ENCODE measurements around the gene DYNLT5. TPM values are rescaled to one million over a fixed set of nuclear protein-coding genes. Genes with fewer than 3 reads are reported as not detected.

Gene DYNLT5, protein sequence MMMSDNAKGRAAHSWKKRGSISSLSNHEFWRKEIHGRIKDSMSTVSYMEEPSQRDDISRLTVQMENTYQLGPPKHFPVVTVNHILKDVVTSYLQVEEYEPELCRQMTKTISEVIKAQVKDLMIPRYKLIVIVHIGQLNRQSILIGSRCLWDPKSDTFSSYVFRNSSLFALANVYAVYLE
- total RNA-seq = 0.84 and 1.4 TPM in 2 replicates

DNA sequence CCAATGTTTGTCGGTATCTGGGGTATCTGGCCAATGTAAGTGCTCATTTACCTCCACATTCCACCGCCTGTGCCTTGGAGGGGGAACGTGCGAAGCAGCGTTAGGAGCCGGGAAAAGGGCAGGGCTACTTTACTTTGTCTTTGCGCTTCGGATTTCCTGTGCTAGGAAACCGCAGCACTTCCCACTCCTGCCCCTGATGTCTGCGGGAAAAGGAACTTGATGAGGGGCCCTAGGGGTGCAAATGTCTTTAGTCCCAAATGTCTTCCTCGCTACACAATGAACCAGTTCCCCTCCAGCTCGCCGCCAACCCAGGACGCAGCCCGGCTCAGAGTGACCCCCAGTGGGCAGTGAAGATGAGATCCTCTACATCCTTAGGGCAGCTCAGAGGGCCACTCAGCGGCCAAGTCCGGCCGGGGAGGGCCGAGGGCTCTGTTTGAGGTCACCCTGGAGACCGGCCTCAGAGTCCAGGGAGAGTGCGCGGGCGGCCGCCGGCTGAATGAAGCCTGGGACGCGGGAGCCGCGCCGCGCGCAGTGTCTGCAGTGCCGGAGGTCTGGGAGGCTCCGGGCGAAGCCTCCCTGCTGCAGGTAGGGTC, at the start of gene DYNLT5:
TSS of gene DYNLT5 (plus strand) at position 460 of the 593 bp plus-strand sequence. CDS start 2,200 bp downstream, outside the sequence.

Other genes with a start within 250 kb of the DYNLT5 start
- gene SGIP1, start 218.3 kb upstream of the DYNLT5 start, total RNA-seq = 3.1 and 9.4 TPM in 2 replicates
- gene INSL5, start 48.8 kb downstream of the DYNLT5 start, total RNA-seq = not detected in 2 replicates
- gene DNAI4, start 172.4 kb downstream of the DYNLT5 start, total RNA-seq = 0.20 and 1.3 TPM in 2 replicates
- gene MIER1, start 172.5 kb downstream of the DYNLT5 start, total RNA-seq = 20.2 and 20.3 TPM in 2 replicates

Data from mammary microvascular endothelial cell (primary cell).